OCI-LY3 (cell line): ENCODE measurements around the gene TOM1L2.

Experiments used
- H2AFZ ChIP-seq: fragments of 200-600, 300-600 bp; shearing (Covaris generic); 2 replicates; pipeline ENCODE4 v1.6.0; 2014; ENCODE audit warnings: antibody characterized with exemption, low read depth, low read length
- H3K27ac ChIP-seq: fragments of 200-600, 300-600 bp; sonication (generic); 2 replicates; pipeline ENCODE4 v1.5.1; 2014; ENCODE audit warnings: mild to moderate bottlenecking, low read length, moderate library complexity, mixed read lengths
- H3K27me3 ChIP-seq: fragments of 200-600, 300-600 bp; sonication (generic); 2 replicates; pipeline ENCODE4 v1.6.1; 2014; ENCODE audit warnings: low read depth, low read length, mixed read lengths
- H3K36me3 ChIP-seq: fragments of 200-600, 300-600 bp; sonication (generic); replicated peaks from 2 replicates; pipeline ENCODE3; 2014; ENCODE audit warnings: low read depth, low read length, mixed read lengths
- H3K4me1 ChIP-seq: fragments of 300-600, 200-600 bp; sonication (generic); 2 replicates; pipeline ENCODE4 v1.6.1; 2014; ENCODE audit warnings: low read length, mixed read lengths
- H3K4me2 ChIP-seq: fragments of 200-600, 300-600 bp; sonication (generic); 2 replicates; pipeline ENCODE4 v1.6.1; 2014; ENCODE audit warnings: low read length, mixed read lengths
- H3K4me3 ChIP-seq: fragments of 300-600, 200-600 bp; sonication (generic); 2 replicates; pipeline ENCODE4 v1.5.1; 2014; ENCODE audit warnings: antibody characterized with exemption, mild to moderate bottlenecking, low read length, moderate library complexity
- H3K79me2 ChIP-seq: fragments of 300-600, 200-600 bp; shearing (Covaris generic); 2 replicates; pipeline ENCODE4 v1.6.1; 2014; ENCODE audit warnings: mild to moderate bottlenecking, low read length, mixed read lengths
- H3K9ac ChIP-seq: fragments of 300-600, 200-600 bp; shearing (Covaris generic); 2 replicates; pipeline ENCODE4 v1.6.0; 2014; ENCODE audit warnings: mild to moderate bottlenecking, low read length, moderate library complexity
- H3K9me3 ChIP-seq: fragments of 200-600, 300-600 bp; shearing (Covaris generic); 2 replicates; pipeline ENCODE4 v1.6.1; 2014; ENCODE audit warnings: low read length, mixed read lengths; ENCODE audit not compliant: insufficient read depth
- H4K20me1 ChIP-seq: fragments of 200-600, 300-600 bp; sonication (generic); 2 replicates; pipeline ENCODE4 v1.6.1; 2016; ENCODE audit warnings: low read length, mixed read lengths; ENCODE audit not compliant: insufficient read depth
- EZH2phosphoT487 ChIP-seq: fragments of 200-600 bp; shearing (Covaris generic); IDR thresholded peaks from 2 replicates; pipeline ENCODE4 v1.6.1; 2018; ENCODE audit warnings: antibody characterized with exemption, mixed run types, low read depth
- TF ChIP-seq, protein P1 (sequence below): fragments of 200-600, 300-600 bp; sonication (generic); IDR thresholded peaks from 2 replicates; pipeline ENCODE4 v1.5.1; 2014; ENCODE audit warnings: antibody characterized with exemption, low read length, low read depth

Gene TOM1L2

GRCh38 chr17:17822616-17823015 lies 149.6 kb downstream of the TOM1L2 start:
- H3K27me3 ChIP-seq = no peaks in the 10 kb centered on the region
- H4K20me1 ChIP-seq = peaks cover 31% of the 10 kb centered on the region
- no peak overlapping the region for H3K9ac ChIP-seq
- H3K9me3 ChIP-seq = no peaks in the 10 kb centered on the region
- no peak overlapping the region for H3K4me3 ChIP-seq
- TF ChIP-seq EZH2phosphoT487 = no peak
- TF ChIP-seq, protein P1, sequence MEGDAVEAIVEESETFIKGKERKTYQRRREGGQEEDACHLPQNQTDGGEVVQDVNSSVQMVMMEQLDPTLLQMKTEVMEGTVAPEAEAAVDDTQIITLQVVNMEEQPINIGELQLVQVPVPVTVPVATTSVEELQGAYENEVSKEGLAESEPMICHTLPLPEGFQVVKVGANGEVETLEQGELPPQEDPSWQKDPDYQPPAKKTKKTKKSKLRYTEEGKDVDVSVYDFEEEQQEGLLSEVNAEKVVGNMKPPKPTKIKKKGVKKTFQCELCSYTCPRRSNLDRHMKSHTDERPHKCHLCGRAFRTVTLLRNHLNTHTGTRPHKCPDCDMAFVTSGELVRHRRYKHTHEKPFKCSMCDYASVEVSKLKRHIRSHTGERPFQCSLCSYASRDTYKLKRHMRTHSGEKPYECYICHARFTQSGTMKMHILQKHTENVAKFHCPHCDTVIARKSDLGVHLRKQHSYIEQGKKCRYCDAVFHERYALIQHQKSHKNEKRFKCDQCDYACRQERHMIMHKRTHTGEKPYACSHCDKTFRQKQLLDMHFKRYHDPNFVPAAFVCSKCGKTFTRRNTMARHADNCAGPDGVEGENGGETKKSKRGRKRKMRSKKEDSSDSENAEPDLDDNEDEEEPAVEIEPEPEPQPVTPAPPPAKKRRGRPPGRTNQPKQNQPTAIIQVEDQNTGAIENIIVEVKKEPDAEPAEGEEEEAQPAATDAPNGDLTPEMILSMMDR = no peak
- no peak overlapping the region for H3K27ac ChIP-seq
- no peak overlapping the region; the same call in 1 of the 2 replicates for H3K4me2 ChIP-seq
- H3K4me1 ChIP-seq = peaks cover 37% of the 10 kb centered on the region
- H2AFZ ChIP-seq = no peak overlapping the region
- H3K36me3 ChIP-seq = peaks cover 9% of the 10 kb centered on the region
- H3K79me2 ChIP-seq = peaks cover 4% of the 10 kb centered on the region; the same call in 1 of the 2 replicates

GRCh38 chr17:17822189-17822588 lies 150.0 kb downstream of the TOM1L2 start:
- no peak overlapping the region for H3K9ac ChIP-seq

GRCh38 chr17:17820463-17821158 lies 151.6 kb downstream of the TOM1L2 start:
- Histone ChIP-seq H3K9me3 (no peaks in the 10 kb centered on the region), H3K36me3 (peaks cover 9% of the 10 kb centered on the region), H2AFZ (no peak overlapping the region), H3K79me2 (peaks cover 4% of the 10 kb centered on the region; the same call in 1 of the 2 replicates), H3K9ac (no peak overlapping the region), H4K20me1 (peaks cover 26% of the 10 kb centered on the region), H3K4me3 (no peak overlapping the region), H3K4me2 (peak overlapping the region; percentile 56; the same call in 1 of the 2 replicates), H3K27ac (no peak overlapping the region), H3K27me3 (no peaks in the 10 kb centered on the region), H3K4me1 (peaks cover 37% of the 10 kb centered on the region)
- no peak for TF ChIP-seq EZH2phosphoT487
- TF ChIP-seq, protein P1 = no peak

More at GRCh38 chr17:17822189-17822588, 150.0 kb downstream of the TOM1L2 start:
- no peak overlapping the region for H3K4me3 ChIP-seq
- peaks cover 31% of the 10 kb centered on the region for H4K20me1 ChIP-seq
- H3K27me3 ChIP-seq = no peaks in the 10 kb centered on the region
- no peak overlapping the region for H3K27ac ChIP-seq
- H3K4me1 ChIP-seq = peaks cover 37% of the 10 kb centered on the region
- no peak for TF ChIP-seq EZH2phosphoT487
- TF ChIP-seq, protein P1 = no peak
- no peak overlapping the region for H2AFZ ChIP-seq
- no peak overlapping the region for H3K4me2 ChIP-seq
- no peaks in the 10 kb centered on the region for H3K9me3 ChIP-seq
- H3K36me3 ChIP-seq = peaks cover 9% of the 10 kb centered on the region
- H3K79me2 ChIP-seq = peaks cover 4% of the 10 kb centered on the region; the same call in 1 of the 2 replicates

- Histone ChIP-seq H3K4me3 (no peak overlapping the region), H4K20me1 (peaks cover 26% of the 10 kb centered on the region), H3K4me2 (peak overlapping the region; percentile 56)
Measured at GRCh38 chr17:17820046-17820445, 152.2 kb downstream of the TOM1L2 start.

More at GRCh38 chr17:17820046-17820445, 152.2 kb downstream of the TOM1L2 start:
- no peak overlapping the region for H3K9ac ChIP-seq
- TF ChIP-seq, protein P1 = no peak
- H3K36me3 ChIP-seq = peaks cover 9% of the 10 kb centered on the region
- H3K79me2 ChIP-seq = peaks cover 4% of the 10 kb centered on the region; the same call in 1 of the 2 replicates
- no peaks in the 10 kb centered on the region for H3K9me3 ChIP-seq
- H2AFZ ChIP-seq = no peak overlapping the region
- H3K4me1 ChIP-seq = peaks cover 36% of the 10 kb centered on the region
- H3K27ac ChIP-seq = no peak overlapping the region
- H3K27me3 ChIP-seq = no peaks in the 10 kb centered on the region
